HG02885 (cell line): ENCODE measurements around the gene ZDHHC14.
"Not testable (repeated sequence)": the region's sequence is repeated elsewhere in the genome, so short reads cannot be mapped to it uniquely, and the experiment has no call there.

Experiments used
- ATAC-seq: cut with Tn5 transposase; IDR thresholded peaks from one replicate; pipeline ENCODE4 v1.9.1; 2021; ENCODE audit warnings: mild to moderate bottlenecking; ENCODE audit not compliant: unreplicated experiment, poor library complexity

ZDHHC14 gene

GRCh38 chr6:157695301-157696040 is 314.5 kb downstream of the ZDHHC14 start:
- ATAC-seq = no peak

- ATAC-seq = no peak
Measured at GRCh38 chr6:157699777-157700636, 319.0 kb downstream of the ZDHHC14 start.

GRCh38 chr6:157706351-157706750 is 325.4 kb downstream of the ZDHHC14 start:
- not testable (repeated sequence) for ATAC-seq

- no peak for ATAC-seq
Measured at GRCh38 chr6:157706883-157707282, 325.9 kb downstream of the ZDHHC14 start.

- no peak for ATAC-seq
Measured at GRCh38 chr6:157707576-157707975, 326.6 kb downstream of the ZDHHC14 start.

GRCh38 chr6:157708239-157708638 is 327.2 kb downstream of the ZDHHC14 start:
- ATAC-seq = no peak

- no peak for ATAC-seq
Measured at GRCh38 chr6:157708933-157709332, 327.9 kb downstream of the ZDHHC14 start.

GRCh38 chr6:157709555-157709954 is 328.6 kb downstream of the ZDHHC14 start:
- no peak for ATAC-seq

GRCh38 chr6:157710604-157711003 is 329.6 kb downstream of the ZDHHC14 start:
- ATAC-seq = no peak

GRCh38 chr6:157711060-157711459 is 330.1 kb downstream of the ZDHHC14 start:
- no peak for ATAC-seq

GRCh38 chr6:157712585-157713295 is 331.8 kb downstream of the ZDHHC14 start:
- no peak for ATAC-seq

- ATAC-seq = no peak
Measured at GRCh38 chr6:157713451-157714152, 332.6 kb downstream of the ZDHHC14 start.

- no peak for ATAC-seq
Measured at GRCh38 chr6:157714153-157714490, 333.1 kb downstream of the ZDHHC14 start.

GRCh38 chr6:157715728-157716164 is 334.8 kb downstream of the ZDHHC14 start:
- ATAC-seq = no peak

- no peak for ATAC-seq
Measured at GRCh38 chr6:157716251-157716995, 335.4 kb downstream of the ZDHHC14 start.

- ATAC-seq = no peak
Measured at GRCh38 chr6:157717340-157717748, 336.4 kb downstream of the ZDHHC14 start.

GRCh38 chr6:157718503-157719187 is 337.7 kb downstream of the ZDHHC14 start:
- no peak for ATAC-seq

GRCh38 chr6:157720964-157721363 is 340.0 kb downstream of the ZDHHC14 start:
- ATAC-seq = not testable (repeated sequence)

GRCh38 chr6:157721426-157721825 is 340.4 kb downstream of the ZDHHC14 start:
- ATAC-seq = no peak
